GM19455 (cell line): Measurements from ENCODE around the gene LYPD6.
"Not testable (repeated sequence)": the region's sequence is repeated elsewhere in the genome, so short reads cannot be mapped to it uniquely, and the experiment has no call there.

Experiments
- ATAC-seq: cut with Tn5 transposase; IDR thresholded peaks from one replicate; pipeline ENCODE4 v1.9.1; 2021; ENCODE audit not compliant: unreplicated experiment

Gene LYPD6

GRCh38 chr2:149492923-149493322 lies 162.5 kb downstream of the LYPD6 start:
- ATAC-seq: no peak

- ATAC-seq: not testable (repeated sequence)
These were observed 168.8 kb downstream of the LYPD6 start for GRCh38 chr2:149499204-149499603.

- not testable (repeated sequence) for ATAC-seq
These were observed 176.4 kb downstream of the LYPD6 start for GRCh38 chr2:149506808-149507207.

- no peak for ATAC-seq
These were observed 177.6 kb downstream of the LYPD6 start for GRCh38 chr2:149507974-149508373.

- ATAC-seq: no peak
These were observed 183.1 kb downstream of the LYPD6 start for GRCh38 chr2:149513461-149513860.
